ENCODE measurements around the gene CSPG5. TPM values are rescaled to one million over a fixed set of nuclear protein-coding genes. Genes with fewer than 3 reads are reported as not detected.

Gene CSPG5
- total RNA-seq, 2 experiments from 2014 or later, result 0.39 TPM; not detected in 1

DNA sequence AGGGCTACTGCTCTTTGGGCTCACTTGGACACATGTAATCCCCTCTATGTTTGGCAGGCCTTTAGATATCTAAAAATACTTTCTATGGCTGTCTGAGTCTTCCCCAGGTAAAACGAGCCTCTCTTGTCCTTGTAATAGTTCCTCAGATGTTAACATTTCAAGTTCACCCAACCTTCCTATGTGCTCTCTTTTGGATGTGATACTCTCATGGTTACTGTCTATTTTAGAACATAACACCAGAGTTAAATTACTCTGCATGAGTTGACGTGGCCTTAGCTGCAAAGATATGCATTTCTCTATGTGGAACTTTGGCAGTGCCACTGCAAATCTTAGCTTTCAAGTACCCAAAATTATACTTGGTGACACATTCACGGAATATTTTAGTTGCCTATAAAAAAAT is 31.9 kb upstream of the CSPG5 start:
- H3K36me3 ChIP-seq (ENCODE audit: insufficient read depth, low read length), result peaks cover 74% of the 10 kb centered on the region
- no peaks in the 10 kb centered on the region for H3K4me1 Mint-ChIP-seq (ENCODE audit: low read depth)
- intact Hi-C loops (cut with DNase I, micrococcal nuclease), result no loop called here
- peaks cover 62% of the 10 kb centered on the region for H3K36me3 Mint-ChIP-seq (ENCODE audit: low read depth)
- no peak overlapping the region for H3K4me3 Mint-ChIP-seq
- H3K27ac ChIP-seq (ENCODE audit: low read depth in 1 of 2, low read length in 2 of 2), result no peak overlapping the region
- H3K27me3 ChIP-seq (ENCODE audit: control insufficient read depth in 1 of 2, insufficient read depth in 2 of 2, low read length in 2 of 2), result no peaks in the 10 kb centered on the region
- TF ChIP-seq, protein P1, sequence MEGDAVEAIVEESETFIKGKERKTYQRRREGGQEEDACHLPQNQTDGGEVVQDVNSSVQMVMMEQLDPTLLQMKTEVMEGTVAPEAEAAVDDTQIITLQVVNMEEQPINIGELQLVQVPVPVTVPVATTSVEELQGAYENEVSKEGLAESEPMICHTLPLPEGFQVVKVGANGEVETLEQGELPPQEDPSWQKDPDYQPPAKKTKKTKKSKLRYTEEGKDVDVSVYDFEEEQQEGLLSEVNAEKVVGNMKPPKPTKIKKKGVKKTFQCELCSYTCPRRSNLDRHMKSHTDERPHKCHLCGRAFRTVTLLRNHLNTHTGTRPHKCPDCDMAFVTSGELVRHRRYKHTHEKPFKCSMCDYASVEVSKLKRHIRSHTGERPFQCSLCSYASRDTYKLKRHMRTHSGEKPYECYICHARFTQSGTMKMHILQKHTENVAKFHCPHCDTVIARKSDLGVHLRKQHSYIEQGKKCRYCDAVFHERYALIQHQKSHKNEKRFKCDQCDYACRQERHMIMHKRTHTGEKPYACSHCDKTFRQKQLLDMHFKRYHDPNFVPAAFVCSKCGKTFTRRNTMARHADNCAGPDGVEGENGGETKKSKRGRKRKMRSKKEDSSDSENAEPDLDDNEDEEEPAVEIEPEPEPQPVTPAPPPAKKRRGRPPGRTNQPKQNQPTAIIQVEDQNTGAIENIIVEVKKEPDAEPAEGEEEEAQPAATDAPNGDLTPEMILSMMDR (IDR thresholded peaks at IDR 0.05), result no peak
- POLR2A ChIA-PET, result no interaction called here
- H3K4me3 ChIP-seq (ENCODE audit: low read length), result no peak overlapping the region
- ATAC-seq (ENCODE audit: poor library complexity) (no peak), DNase-seq (no peak)
- H3K9me3 Mint-ChIP-seq, result no peaks in the 10 kb centered on the region
- CTCF ChIA-PET, result interaction anchor here (1.0 kb wide), 1 partner anchor 10 kb away, joined by 3 read pairs; no protein-coding TSS in a partner anchor
- H3K9me3 ChIP-seq (ENCODE audit: control insufficient read depth in 1 of 2, insufficient read depth in 1 of 2, low read length in 2 of 2), result no peaks in the 10 kb centered on the region
- no peaks in the 10 kb centered on the region for H3K27me3 Mint-ChIP-seq
- H3K4me1 ChIP-seq (ENCODE audit: insufficient read depth, low read length), result no peaks in the 10 kb centered on the region
- H3K27ac Mint-ChIP-seq, result no peak overlapping the region

DNA sequence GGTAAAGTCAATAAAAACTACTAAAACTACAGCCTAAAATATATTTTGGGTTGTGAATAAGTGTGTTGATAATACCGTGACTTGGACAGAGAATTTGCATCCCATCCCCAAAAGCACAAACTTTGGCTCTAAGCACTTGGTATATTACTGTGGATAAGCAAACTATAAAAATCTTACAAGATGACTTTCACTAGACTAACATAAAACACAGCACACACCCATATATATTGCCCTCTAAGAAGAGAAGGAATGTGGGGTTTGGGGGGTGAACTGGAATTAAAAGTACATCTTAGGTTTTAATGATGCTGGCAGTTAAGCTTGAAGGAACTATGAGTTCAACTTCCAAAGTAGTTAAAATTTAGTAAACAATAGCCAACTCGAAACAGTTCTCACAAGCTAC is 28.7 kb upstream of the CSPG5 start:
- Mint-ChIP-seq H3K9me3 (no peaks in the 10 kb centered on the region), H3K36me3 (ENCODE audit: low read depth) (peaks cover 88% of the 10 kb centered on the region), H3K27ac (no peak overlapping the region), H3K4me1 (ENCODE audit: low read depth) (no peaks in the 10 kb centered on the region), H3K27me3 (no peaks in the 10 kb centered on the region), H3K4me3 (no peak overlapping the region)
- Histone ChIP-seq H3K36me3 (ENCODE audit: insufficient read depth, low read length) (peaks cover 66% of the 10 kb centered on the region), H3K4me1 (ENCODE audit: insufficient read depth, low read length) (no peaks in the 10 kb centered on the region), H3K9me3 (ENCODE audit: control insufficient read depth in 1 of 2, insufficient read depth in 1 of 2, low read length in 2 of 2) (no peaks in the 10 kb centered on the region), H3K27ac (ENCODE audit: low read depth in 1 of 2, low read length in 2 of 2) (no peak overlapping the region), H3K4me3 (ENCODE audit: low read length) (no peak overlapping the region), H3K27me3 (ENCODE audit: control insufficient read depth in 1 of 2, insufficient read depth in 2 of 2, low read length in 2 of 2) (no peaks in the 10 kb centered on the region)
- TF ChIP-seq, protein P1 (IDR thresholded peaks at IDR 0.05), result no peak
- no peak for DNase-seq
- POLR2A ChIA-PET, result no interaction called here
- intact Hi-C loops (cut with DNase I, micrococcal nuclease), result no loop called here
- CTCF ChIA-PET, result no interaction called here
- ATAC-seq (ENCODE audit: poor library complexity), result no peak

- H3K9me3 Mint-ChIP-seq, result no peaks in the 10 kb centered on the region
- H3K27me3 ChIP-seq (ENCODE audit: control insufficient read depth in 1 of 2, insufficient read depth in 2 of 2, low read length in 2 of 2), result no peaks in the 10 kb centered on the region
- DNase-seq (no peak), ATAC-seq (ENCODE audit: poor library complexity) (no peak)
- H3K4me3 ChIP-seq (ENCODE audit: low read length), result no peak overlapping the region
- H3K36me3 ChIP-seq (ENCODE audit: insufficient read depth, low read length), result peaks cover 75% of the 10 kb centered on the region
- intact Hi-C loops (cut with DNase I, micrococcal nuclease), result no loop called here
- H3K27ac ChIP-seq (ENCODE audit: low read depth in 1 of 2, low read length in 2 of 2), result no peak overlapping the region
- TF ChIP-seq, protein P1 (IDR thresholded peaks at IDR 0.05), result no peak
- no peaks in the 10 kb centered on the region for H3K4me1 Mint-ChIP-seq (ENCODE audit: low read depth)
- POLR2A ChIA-PET, result no interaction called here
- H3K4me3 Mint-ChIP-seq, result no peak overlapping the region
- no peaks in the 10 kb centered on the region for H3K4me1 ChIP-seq (ENCODE audit: insufficient read depth, low read length)
- H3K36me3 Mint-ChIP-seq (ENCODE audit: low read depth), result peaks cover 87% of the 10 kb centered on the region
- H3K9me3 ChIP-seq (ENCODE audit: control insufficient read depth in 1 of 2, insufficient read depth in 1 of 2, low read length in 2 of 2), result no peaks in the 10 kb centered on the region
- no peaks in the 10 kb centered on the region for H3K27me3 Mint-ChIP-seq
- no peak overlapping the region for H3K27ac Mint-ChIP-seq
- CTCF ChIA-PET, result interaction anchor here (1.1 kb wide), 1 partner anchor 10 kb away, joined by 4 read pairs; no protein-coding TSS in a partner anchor
Observed at GRCh38 chr3:47606165-47606564, 27.5 kb upstream of the CSPG5 start.

Measured in CD4-positive, alpha-beta T cell (primary cell).